Activated naive CD4-positive, alpha-beta T cell treated with anti-CD3 and anti-CD28 coated beads, Interleukin-2, amount 50 U/mL, for 24 hours (primary cell): Measurements from ENCODE around the gene SPCS1.
"Not testable (repeated sequence)": the region's sequence is repeated elsewhere in the genome, so short reads cannot be mapped to it uniquely, and the experiment has no call there.

Experiments
- H3K27ac Mint-ChIP-seq: one replicate; pipeline ENCODE4 v1.8.0; 2021; ENCODE audit warnings: mild to moderate bottlenecking, mixed read lengths
- H3K27me3 Mint-ChIP-seq: one replicate; pipeline ENCODE4 v1.8.0; 2021; ENCODE audit warnings: mixed read lengths
- H3K36me3 Mint-ChIP-seq: one replicate; pipeline ENCODE4 v1.8.0; 2021; ENCODE audit warnings: mixed read lengths
- H3K4me1 Mint-ChIP-seq: one replicate; pipeline ENCODE4 v1.8.0; 2021; ENCODE audit warnings: mixed read lengths
- H3K4me3 Mint-ChIP-seq: one replicate; pipeline ENCODE4 v1.8.0; 2021; ENCODE audit warnings: mild to moderate bottlenecking, mixed read lengths
- H3K9me3 Mint-ChIP-seq: one replicate; pipeline ENCODE4 v1.8.0; 2021; ENCODE audit warnings: mixed read lengths

The SPCS1 gene

GRCh38 chr3:52705688-52706686 is at the start of gene SPCS1, which contains the start of gene GLT8D1:
TSS of gene SPCS1 (plus strand) at chr3:52706106. CDS start at chr3:52706247, 141 bp downstream.
TSS of gene GLT8D1 (minus strand) at chr3:52705791. CDS start at chr3:52700460, 5,331 bp downstream.
- peak within 1 kb of the TSS; percentile 96 for H3K27ac Mint-ChIP-seq
- H3K36me3 Mint-ChIP-seq = peaks cover 1% of the 10 kb centered on the region
- H3K27me3 Mint-ChIP-seq = no peaks in the 10 kb centered on the region
- H3K9me3 Mint-ChIP-seq = no peaks in the 10 kb centered on the region
- peak within 1 kb of the TSS; percentile 94 for H3K4me3 Mint-ChIP-seq
- peaks cover 41% of the 10 kb centered on the region for H3K4me1 Mint-ChIP-seq

- Mint-ChIP-seq H3K4me1 (peaks cover 10% of the 10 kb centered on the region), H3K27me3 (no peaks in the 10 kb centered on the region), H3K27ac (no peak overlapping the region), H3K36me3 (peaks cover 19% of the 10 kb centered on the region), H3K9me3 (no peaks in the 10 kb centered on the region), H3K4me3 (no peak overlapping the region)
These were observed 45.9 kb upstream of the SPCS1 start for GRCh38 chr3:52660046-52660445.

- Mint-ChIP-seq H3K27ac (no peak overlapping the region), H3K9me3 (no peaks in the 10 kb centered on the region), H3K27me3 (no peaks in the 10 kb centered on the region), H3K4me1 (peaks cover 4% of the 10 kb centered on the region), H3K4me3 (no peak overlapping the region), H3K36me3 (peaks cover 13% of the 10 kb centered on the region)
These were observed 42.8 kb upstream of the SPCS1 start for GRCh38 chr3:52663098-52663497.

- peak overlapping the region; percentile 90 for H3K27ac Mint-ChIP-seq
- peaks cover 4% of the 10 kb centered on the region for H3K36me3 Mint-ChIP-seq
- no peaks in the 10 kb centered on the region for H3K9me3 Mint-ChIP-seq
- H3K27me3 Mint-ChIP-seq = no peaks in the 10 kb centered on the region
- no peak overlapping the region for H3K4me3 Mint-ChIP-seq
- peaks cover 22% of the 10 kb centered on the region for H3K4me1 Mint-ChIP-seq
These were observed 35.0 kb upstream of the SPCS1 start for GRCh38 chr3:52670621-52671521.

GRCh38 chr3:52671676-52672075 is 34.2 kb upstream of the SPCS1 start:
- Mint-ChIP-seq H3K27ac (peak overlapping the region; percentile 33), H3K4me3 (no peak overlapping the region), H3K4me1 (peaks cover 22% of the 10 kb centered on the region), H3K9me3 (no peaks in the 10 kb centered on the region), H3K36me3 (peaks cover 8% of the 10 kb centered on the region), H3K27me3 (no peaks in the 10 kb centered on the region)

- H3K4me1 Mint-ChIP-seq = peaks cover 29% of the 10 kb centered on the region
- not testable (repeated sequence) for H3K4me3 Mint-ChIP-seq, H3K9me3 Mint-ChIP-seq, H3K27ac Mint-ChIP-seq, H3K27me3 Mint-ChIP-seq
- peaks cover 20% of the 10 kb centered on the region for H3K36me3 Mint-ChIP-seq
These were observed 29.7 kb upstream of the SPCS1 start for GRCh38 chr3:52676201-52676600.

- Mint-ChIP-seq H3K27me3 (no peaks in the 10 kb centered on the region), H3K4me3 (no peak overlapping the region), H3K4me1 (peaks cover 34% of the 10 kb centered on the region), H3K27ac (no peak overlapping the region), H3K9me3 (no peaks in the 10 kb centered on the region), H3K36me3 (peaks cover 21% of the 10 kb centered on the region)
These were observed 27.4 kb upstream of the SPCS1 start for GRCh38 chr3:52678265-52679198.

- no peak overlapping the region for H3K27ac Mint-ChIP-seq
- no peak overlapping the region for H3K4me3 Mint-ChIP-seq
- peaks cover 21% of the 10 kb centered on the region for H3K36me3 Mint-ChIP-seq
These were observed 26.7 kb upstream of the SPCS1 start for GRCh38 chr3:52679199-52679538.

GRCh38 chr3:52679811-52680210 is 26.1 kb upstream of the SPCS1 start:
- H3K36me3 Mint-ChIP-seq = peaks cover 21% of the 10 kb centered on the region
- no peaks in the 10 kb centered on the region for H3K9me3 Mint-ChIP-seq
- H3K27ac Mint-ChIP-seq = peak overlapping the region; percentile 77
- H3K4me1 Mint-ChIP-seq = peaks cover 43% of the 10 kb centered on the region
- no peak overlapping the region for H3K4me3 Mint-ChIP-seq
- H3K27me3 Mint-ChIP-seq = no peaks in the 10 kb centered on the region

More at GRCh38 chr3:52679199-52679538, 26.7 kb upstream of the SPCS1 start:
- H3K9me3 Mint-ChIP-seq = no peaks in the 10 kb centered on the region
- no peaks in the 10 kb centered on the region for H3K27me3 Mint-ChIP-seq
- peaks cover 37% of the 10 kb centered on the region for H3K4me1 Mint-ChIP-seq

GRCh38 chr3:52681596-52681995 is 24.3 kb upstream of the SPCS1 start:
- peak overlapping the region; percentile 31 for H3K4me3 Mint-ChIP-seq
- H3K36me3 Mint-ChIP-seq = peaks cover 21% of the 10 kb centered on the region
- H3K4me1 Mint-ChIP-seq = peaks cover 49% of the 10 kb centered on the region
- no peaks in the 10 kb centered on the region for H3K9me3 Mint-ChIP-seq
- peak overlapping the region; percentile 66 for H3K27ac Mint-ChIP-seq
- H3K27me3 Mint-ChIP-seq = no peaks in the 10 kb centered on the region

GRCh38 chr3:52682016-52682415 is 23.9 kb upstream of the SPCS1 start:
- H3K4me1 Mint-ChIP-seq = peaks cover 53% of the 10 kb centered on the region
- peak overlapping the region; percentile 31 for H3K4me3 Mint-ChIP-seq
- H3K36me3 Mint-ChIP-seq = peaks cover 20% of the 10 kb centered on the region
- H3K27me3 Mint-ChIP-seq = no peaks in the 10 kb centered on the region
- peak overlapping the region; percentile 66 for H3K27ac Mint-ChIP-seq
- H3K9me3 Mint-ChIP-seq = no peaks in the 10 kb centered on the region

GRCh38 chr3:52683611-52684010 is 22.3 kb upstream of the SPCS1 start:
- Mint-ChIP-seq H3K36me3 (peaks cover 22% of the 10 kb centered on the region), H3K9me3 (no peaks in the 10 kb centered on the region), H3K4me1 (peaks cover 69% of the 10 kb centered on the region), H3K27ac (peak overlapping the region; percentile 55), H3K27me3 (no peaks in the 10 kb centered on the region), H3K4me3 (peak overlapping the region; percentile 96)

GRCh38 chr3:52684184-52684583 is 21.7 kb upstream of the SPCS1 start:
- peaks cover 72% of the 10 kb centered on the region for H3K4me1 Mint-ChIP-seq
- H3K36me3 Mint-ChIP-seq = peaks cover 25% of the 10 kb centered on the region
- H3K27ac Mint-ChIP-seq = peak overlapping the region; percentile 55
- no peaks in the 10 kb centered on the region for H3K9me3 Mint-ChIP-seq
- no peaks in the 10 kb centered on the region for H3K27me3 Mint-ChIP-seq
- peak overlapping the region; percentile 96 for H3K4me3 Mint-ChIP-seq

- H3K27ac Mint-ChIP-seq = peak overlapping the region; percentile 97
These were observed 20.6 kb upstream of the SPCS1 start for GRCh38 chr3:52685285-52685708.

More at GRCh38 chr3:52685285-52685708, 20.6 kb upstream of the SPCS1 start:
- H3K4me3 Mint-ChIP-seq = peak overlapping the region; percentile 96
- no peaks in the 10 kb centered on the region for H3K27me3 Mint-ChIP-seq
- peaks cover 73% of the 10 kb centered on the region for H3K4me1 Mint-ChIP-seq
- peaks cover 26% of the 10 kb centered on the region for H3K36me3 Mint-ChIP-seq
- no peaks in the 10 kb centered on the region for H3K9me3 Mint-ChIP-seq
